HL-60 (cell line): ENCODE results near the gene PRG2.

Source experiments
- TF ChIP-seq, protein P1 (sequence below): IDR thresholded peaks from 2 replicates; pipeline ENCODE4 v1.6.1; 2012; ENCODE audit warnings: low read depth; ENCODE audit not compliant: insufficient replicate concordance
- TF ChIP-seq, protein P2 (sequence below): IDR thresholded peaks from one replicate; pipeline ENCODE4 v1.5.1; 2011; ENCODE audit warnings: low read length, control low read depth, inconsistent platforms; ENCODE audit not compliant: insufficient read depth

DNA sequence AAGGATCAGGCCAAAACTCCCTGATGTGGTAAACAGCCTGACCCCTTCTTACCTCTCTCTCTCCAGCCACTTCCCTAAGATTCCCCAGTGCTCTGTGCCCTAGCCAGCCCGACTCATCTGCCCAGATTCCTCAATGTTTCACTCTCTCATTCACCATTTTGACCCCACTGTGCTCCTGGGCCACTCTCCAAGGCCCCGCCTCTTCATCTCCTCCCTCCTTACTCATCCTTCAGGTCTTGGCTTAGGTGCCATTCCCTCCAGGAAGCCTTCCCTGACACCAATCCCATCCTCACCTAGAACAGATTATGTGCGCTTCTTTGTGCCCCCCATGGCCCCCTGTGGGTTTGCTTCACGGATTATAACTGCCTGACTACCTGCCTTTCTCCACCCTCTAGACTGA, 23.2 kb upstream of the PRG2 start:
- TF ChIP-seq, protein P1, sequence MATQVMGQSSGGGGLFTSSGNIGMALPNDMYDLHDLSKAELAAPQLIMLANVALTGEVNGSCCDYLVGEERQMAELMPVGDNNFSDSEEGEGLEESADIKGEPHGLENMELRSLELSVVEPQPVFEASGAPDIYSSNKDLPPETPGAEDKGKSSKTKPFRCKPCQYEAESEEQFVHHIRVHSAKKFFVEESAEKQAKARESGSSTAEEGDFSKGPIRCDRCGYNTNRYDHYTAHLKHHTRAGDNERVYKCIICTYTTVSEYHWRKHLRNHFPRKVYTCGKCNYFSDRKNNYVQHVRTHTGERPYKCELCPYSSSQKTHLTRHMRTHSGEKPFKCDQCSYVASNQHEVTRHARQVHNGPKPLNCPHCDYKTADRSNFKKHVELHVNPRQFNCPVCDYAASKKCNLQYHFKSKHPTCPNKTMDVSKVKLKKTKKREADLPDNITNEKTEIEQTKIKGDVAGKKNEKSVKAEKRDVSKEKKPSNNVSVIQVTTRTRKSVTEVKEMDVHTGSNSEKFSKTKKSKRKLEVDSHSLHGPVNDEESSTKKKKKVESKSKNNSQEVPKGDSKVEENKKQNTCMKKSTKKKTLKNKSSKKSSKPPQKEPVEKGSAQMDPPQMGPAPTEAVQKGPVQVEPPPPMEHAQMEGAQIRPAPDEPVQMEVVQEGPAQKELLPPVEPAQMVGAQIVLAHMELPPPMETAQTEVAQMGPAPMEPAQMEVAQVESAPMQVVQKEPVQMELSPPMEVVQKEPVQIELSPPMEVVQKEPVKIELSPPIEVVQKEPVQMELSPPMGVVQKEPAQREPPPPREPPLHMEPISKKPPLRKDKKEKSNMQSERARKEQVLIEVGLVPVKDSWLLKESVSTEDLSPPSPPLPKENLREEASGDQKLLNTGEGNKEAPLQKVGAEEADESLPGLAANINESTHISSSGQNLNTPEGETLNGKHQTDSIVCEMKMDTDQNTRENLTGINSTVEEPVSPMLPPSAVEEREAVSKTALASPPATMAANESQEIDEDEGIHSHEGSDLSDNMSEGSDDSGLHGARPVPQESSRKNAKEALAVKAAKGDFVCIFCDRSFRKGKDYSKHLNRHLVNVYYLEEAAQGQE: no peak
- TF ChIP-seq, protein P2, sequence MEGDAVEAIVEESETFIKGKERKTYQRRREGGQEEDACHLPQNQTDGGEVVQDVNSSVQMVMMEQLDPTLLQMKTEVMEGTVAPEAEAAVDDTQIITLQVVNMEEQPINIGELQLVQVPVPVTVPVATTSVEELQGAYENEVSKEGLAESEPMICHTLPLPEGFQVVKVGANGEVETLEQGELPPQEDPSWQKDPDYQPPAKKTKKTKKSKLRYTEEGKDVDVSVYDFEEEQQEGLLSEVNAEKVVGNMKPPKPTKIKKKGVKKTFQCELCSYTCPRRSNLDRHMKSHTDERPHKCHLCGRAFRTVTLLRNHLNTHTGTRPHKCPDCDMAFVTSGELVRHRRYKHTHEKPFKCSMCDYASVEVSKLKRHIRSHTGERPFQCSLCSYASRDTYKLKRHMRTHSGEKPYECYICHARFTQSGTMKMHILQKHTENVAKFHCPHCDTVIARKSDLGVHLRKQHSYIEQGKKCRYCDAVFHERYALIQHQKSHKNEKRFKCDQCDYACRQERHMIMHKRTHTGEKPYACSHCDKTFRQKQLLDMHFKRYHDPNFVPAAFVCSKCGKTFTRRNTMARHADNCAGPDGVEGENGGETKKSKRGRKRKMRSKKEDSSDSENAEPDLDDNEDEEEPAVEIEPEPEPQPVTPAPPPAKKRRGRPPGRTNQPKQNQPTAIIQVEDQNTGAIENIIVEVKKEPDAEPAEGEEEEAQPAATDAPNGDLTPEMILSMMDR: no peak
